GM18507 (cell line): Measurements from ENCODE around the gene KCNK16.
"Not testable (repeated sequence)": the region's sequence is repeated elsewhere in the genome, so short reads cannot be mapped to it uniquely, and the experiment has no call there.

Experiments used
- DNase-seq: peaks from one replicate; pipeline ENCODE4 v3.0.0; 2011; ENCODE audit warnings: low read depth; ENCODE audit not compliant: insufficient read length; ENCODE audit errors: extremely low spot score
- FAIRE-seq: peaks from 2 replicates; lab custom pipeline; 2011; peaks lifted over from hg19 to GRCh38; lab: Jason Lieb, UNC

Gene KCNK16

GRCh38 chr6:39286596-39286995, 35.9 kb downstream of the KCNK16 start:
- not testable (repeated sequence) for FAIRE-seq

GRCh38 chr6:39282774-39283173, 39.7 kb downstream of the KCNK16 start:
- FAIRE-seq (no peak), DNase-seq (no peak)

More at GRCh38 chr6:39286596-39286995, 35.9 kb downstream of the KCNK16 start:
- not testable (repeated sequence) for DNase-seq

GRCh38 chr6:39281312-39281980, 41.1 kb downstream of the KCNK16 start:
- FAIRE-seq, result no peak

GRCh38 chr6:39280247-39280731, 42.2 kb downstream of the KCNK16 start:
- FAIRE-seq (no peak), DNase-seq (no peak)

More at GRCh38 chr6:39281312-39281980, 41.1 kb downstream of the KCNK16 start:
- no peak for DNase-seq

GRCh38 chr6:39279539-39279938, 43.0 kb downstream of the KCNK16 start:
- no peak for FAIRE-seq
- DNase-seq, result no peak

- FAIRE-seq (no peak), DNase-seq (no peak)
Observed at GRCh38 chr6:39276379-39276995, 46.0 kb downstream of the KCNK16 start.

- FAIRE-seq, result no peak
Observed at GRCh38 chr6:39274903-39275302, 47.6 kb downstream of the KCNK16 start.

GRCh38 chr6:39274471-39274870, 48.0 kb downstream of the KCNK16 start:
- DNase-seq (no peak), FAIRE-seq (no peak)

More at GRCh38 chr6:39274903-39275302, 47.6 kb downstream of the KCNK16 start:
- DNase-seq, result no peak

GRCh38 chr6:39273406-39273821, 49.1 kb downstream of the KCNK16 start:
- no peak for DNase-seq
- FAIRE-seq, result no peak

- DNase-seq (no peak), FAIRE-seq (no peak)
Observed at GRCh38 chr6:39269961-39270360, 52.5 kb downstream of the KCNK16 start.

GRCh38 chr6:39268721-39269120, 53.8 kb downstream of the KCNK16 start:
- FAIRE-seq (no peak), DNase-seq (no peak)

GRCh38 chr6:39268171-39268570, 54.3 kb downstream of the KCNK16 start:
- FAIRE-seq, result no peak

GRCh38 chr6:39266782-39267355, 55.6 kb downstream of the KCNK16 start:
- no peak for DNase-seq
- FAIRE-seq, result no peak

More at GRCh38 chr6:39268171-39268570, 54.3 kb downstream of the KCNK16 start:
- DNase-seq, result no peak

- FAIRE-seq (no peak), DNase-seq (no peak)
Observed at GRCh38 chr6:39266375-39266774, 56.1 kb downstream of the KCNK16 start.
